HG03159 (cell line): ENCODE data around the gene MIGA1.
"Not testable (repeated sequence)": the region's sequence is repeated elsewhere in the genome, so short reads cannot be mapped to it uniquely, and the experiment has no call there.

ENCODE experiments used
- ATAC-seq: cut with Tn5 transposase; IDR thresholded peaks from one replicate; pipeline ENCODE4 v1.9.1; 2021; ENCODE audit warnings: mild to moderate bottlenecking, moderate library complexity; ENCODE audit not compliant: unreplicated experiment

The MIGA1 gene

GRCh38 chr1:77796695-77797405 is 17.4 kb downstream of the MIGA1 start:
- no peak for ATAC-seq

GRCh38 chr1:77797991-77798390 is 18.5 kb downstream of the MIGA1 start:
- ATAC-seq = no peak

GRCh38 chr1:77802026-77802425 is 22.6 kb downstream of the MIGA1 start:
- ATAC-seq = no peak

- ATAC-seq = no peak
Measured at GRCh38 chr1:77803371-77803770, 23.9 kb downstream of the MIGA1 start.

DNA sequence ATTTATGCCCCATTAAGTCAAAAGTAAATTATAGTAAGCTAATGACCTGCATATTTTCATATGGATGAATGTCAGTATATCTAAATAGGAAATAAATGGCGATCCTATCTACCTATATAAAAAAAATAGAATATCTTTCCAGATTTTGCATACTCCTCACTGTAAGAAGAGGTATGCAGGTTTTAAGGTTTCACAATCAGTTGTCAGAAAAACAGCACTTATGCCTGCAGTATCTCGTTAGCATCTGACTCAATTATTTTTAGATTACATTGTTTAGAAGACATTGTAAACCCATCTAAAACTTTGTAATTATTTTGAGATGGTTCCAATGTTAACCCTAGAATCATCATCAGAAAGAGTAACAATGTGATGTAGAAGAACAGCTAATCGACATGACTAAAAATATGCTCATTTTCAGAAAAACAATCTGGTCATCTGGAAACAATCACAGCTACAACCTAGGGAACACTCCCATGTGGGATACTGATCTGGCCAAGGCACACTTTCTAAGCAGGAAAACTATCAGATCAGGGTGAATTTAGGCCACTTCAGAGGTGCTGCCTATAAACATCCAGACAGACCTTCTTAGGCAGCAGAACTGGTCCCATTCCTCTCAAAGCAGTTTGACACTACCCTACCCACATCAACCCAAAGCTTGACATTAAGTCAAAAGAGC is 30.5 kb downstream of the MIGA1 start:
- not testable (repeated sequence) for ATAC-seq

GRCh38 chr1:77811589-77811988 is 32.1 kb downstream of the MIGA1 start:
- ATAC-seq = not testable (repeated sequence)

DNA sequence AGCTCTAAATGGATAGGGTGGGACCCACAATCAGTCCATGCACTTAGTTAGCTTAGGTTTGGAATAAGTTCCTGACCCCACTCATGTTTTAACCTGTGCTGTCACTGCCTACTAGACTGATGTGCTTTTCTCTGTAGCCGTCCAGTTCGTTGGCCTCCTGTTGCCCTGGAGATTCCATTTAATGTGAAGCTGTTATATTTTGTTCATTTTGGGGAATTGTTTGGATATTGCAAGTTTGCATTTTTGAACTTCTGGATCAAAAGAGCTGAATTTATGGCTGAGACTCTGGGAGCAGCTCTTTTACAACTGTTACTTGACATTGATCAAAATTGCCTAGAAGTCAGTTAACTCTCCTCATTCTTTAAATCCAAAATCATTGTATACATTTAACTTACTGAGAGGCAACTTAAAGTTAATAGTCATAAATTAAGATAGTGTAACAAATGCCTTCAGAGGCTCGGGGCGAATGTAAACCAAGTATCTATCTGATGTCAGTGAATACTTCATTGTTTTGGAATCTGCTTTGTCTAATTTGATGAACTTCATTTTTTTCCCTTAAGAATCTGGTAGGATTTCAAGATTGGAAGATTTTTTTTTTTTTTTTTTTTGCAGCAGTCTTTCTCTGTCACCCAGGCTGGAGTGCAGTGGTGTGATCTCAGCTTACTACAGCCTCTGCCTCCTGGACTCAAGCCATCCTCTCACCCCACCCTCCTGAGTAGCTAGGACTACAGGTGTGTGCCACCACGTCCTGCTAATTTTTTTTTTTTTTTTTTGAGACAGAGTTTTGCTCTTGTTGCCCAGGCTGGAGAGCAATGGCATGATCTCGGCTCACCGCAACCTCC is 38.1 kb downstream of the MIGA1 start:
- no peak for ATAC-seq

GRCh38 chr1:77820121-77820520 is 40.7 kb downstream of the MIGA1 start:
- ATAC-seq = no peak

- ATAC-seq = no peak
Measured at GRCh38 chr1:77824079-77824478, 44.6 kb downstream of the MIGA1 start.

DNA sequence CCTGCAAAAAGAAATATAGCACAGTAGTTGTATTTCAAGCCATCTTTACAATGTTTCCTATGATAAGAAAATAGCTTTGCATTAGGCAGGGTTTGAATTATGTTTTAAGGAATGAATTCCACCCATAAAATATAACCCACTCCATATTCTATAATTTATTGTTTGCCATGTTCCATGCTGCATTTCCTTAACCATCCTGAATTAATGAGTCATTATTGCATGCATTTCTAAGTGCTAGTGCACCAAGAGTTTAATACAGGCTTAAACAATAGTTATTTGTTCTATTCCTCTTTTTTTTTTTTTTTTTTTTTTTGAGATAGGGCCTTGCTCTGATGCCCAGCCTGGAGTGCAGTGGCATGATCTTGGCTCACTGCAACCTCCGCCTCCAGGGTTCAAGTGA is 45.2 kb downstream of the MIGA1 start:
- no peak for ATAC-seq

- ATAC-seq = no peak
Measured at GRCh38 chr1:77825131-77825709, 45.8 kb downstream of the MIGA1 start.

- ATAC-seq = not testable (repeated sequence)
Measured at GRCh38 chr1:77826851-77827250, 47.4 kb downstream of the MIGA1 start.

GRCh38 chr1:77828098-77828497 is 48.6 kb downstream of the MIGA1 start:
- no peak for ATAC-seq

- no peak for ATAC-seq
Measured at GRCh38 chr1:77829851-77830250, 50.4 kb downstream of the MIGA1 start.

DNA sequence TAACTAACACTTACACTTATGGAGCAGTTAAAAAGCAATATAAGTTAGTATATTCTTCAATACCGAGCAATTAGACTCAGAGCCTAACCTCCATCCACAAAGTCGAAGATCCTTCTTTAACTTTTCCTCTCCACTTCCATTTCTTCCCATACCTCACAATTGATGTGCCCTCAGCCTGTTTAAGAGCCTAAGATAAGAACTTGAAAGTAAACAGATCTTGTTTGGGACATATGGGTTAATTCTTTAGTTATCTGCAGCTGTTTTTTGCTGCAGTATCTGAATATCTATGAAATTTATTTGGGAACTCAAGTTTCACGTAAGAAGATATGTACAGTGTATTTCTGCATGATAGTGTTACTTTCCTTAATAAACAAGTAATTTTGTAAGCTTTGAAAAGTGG is 51.5 kb downstream of the MIGA1 start:
- ATAC-seq = no peak

- no peak for ATAC-seq
Measured at GRCh38 chr1:77831566-77831965, 52.1 kb downstream of the MIGA1 start.

GRCh38 chr1:77831976-77832711 is 52.7 kb downstream of the MIGA1 start:
- ATAC-seq = no peak

GRCh38 chr1:77832901-77833300 is 53.5 kb downstream of the MIGA1 start:
- ATAC-seq = no peak

DNA sequence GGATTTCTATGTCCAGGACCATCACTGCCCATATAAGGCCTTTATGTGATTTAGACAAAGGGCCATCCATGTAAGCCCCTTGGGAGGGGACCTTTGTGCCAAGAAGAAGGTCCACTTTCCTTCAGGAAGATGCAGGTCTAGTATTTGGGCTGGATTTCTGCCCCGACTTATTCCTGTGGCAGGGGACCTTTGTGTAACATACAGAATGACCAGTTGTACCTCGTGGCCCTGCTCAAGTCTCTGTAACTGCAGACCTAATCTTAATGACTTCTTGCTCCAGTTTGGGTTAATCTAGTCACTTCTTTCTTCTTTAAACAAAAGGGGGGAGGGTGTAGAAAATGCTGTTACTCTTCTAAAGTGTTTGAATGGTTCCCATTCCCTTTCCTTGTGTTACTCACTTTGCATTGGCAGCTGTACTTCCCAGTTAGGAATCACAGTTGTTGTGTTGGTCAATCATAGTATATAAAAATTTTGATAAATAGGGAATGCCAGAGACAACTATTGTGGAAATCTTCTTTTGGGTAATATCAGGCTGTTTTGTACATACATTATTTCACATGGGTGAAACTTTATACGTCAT is 54.2 kb downstream of the MIGA1 start:
- ATAC-seq = no peak

DNA sequence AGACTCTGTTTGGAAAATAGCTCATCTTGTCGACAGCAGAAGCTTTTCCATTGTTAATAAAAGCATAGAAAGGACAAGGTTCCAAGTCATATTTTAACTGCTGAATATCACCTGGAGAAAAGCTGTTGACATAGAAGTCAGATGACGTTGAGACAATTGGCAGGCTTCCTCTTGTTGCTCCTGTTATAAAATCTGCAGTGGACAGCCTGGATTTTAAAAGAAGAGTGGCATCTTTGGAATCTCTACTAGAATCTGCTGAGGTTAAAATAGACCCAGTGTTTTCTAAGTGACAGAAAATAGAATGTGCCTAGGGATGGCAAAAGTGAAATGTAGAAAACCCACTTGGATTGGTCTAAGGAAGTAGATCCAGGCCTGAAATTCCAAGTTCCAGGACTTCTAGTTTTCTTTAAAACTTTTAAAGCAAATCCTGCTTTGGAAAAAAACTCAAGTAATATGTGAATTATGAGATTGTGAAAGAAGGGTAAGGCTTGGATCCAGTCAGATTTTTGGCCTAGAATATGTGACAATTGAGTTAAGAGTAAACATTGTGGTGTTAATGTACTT is 55.4 kb downstream of the MIGA1 start:
- no peak for ATAC-seq
